Fibroblast of skin of scalp (primary cell): ENCODE results near the gene ZNF536.
"Not testable (repeated sequence)": the region's sequence is repeated elsewhere in the genome, so short reads cannot be mapped to it uniquely, and the experiment has no call there.

Experiments
- DNase-seq: peaks from one replicate; pipeline ENCODE4 v3.0.0-alpha.2; 2013

Gene ZNF536

DNA sequence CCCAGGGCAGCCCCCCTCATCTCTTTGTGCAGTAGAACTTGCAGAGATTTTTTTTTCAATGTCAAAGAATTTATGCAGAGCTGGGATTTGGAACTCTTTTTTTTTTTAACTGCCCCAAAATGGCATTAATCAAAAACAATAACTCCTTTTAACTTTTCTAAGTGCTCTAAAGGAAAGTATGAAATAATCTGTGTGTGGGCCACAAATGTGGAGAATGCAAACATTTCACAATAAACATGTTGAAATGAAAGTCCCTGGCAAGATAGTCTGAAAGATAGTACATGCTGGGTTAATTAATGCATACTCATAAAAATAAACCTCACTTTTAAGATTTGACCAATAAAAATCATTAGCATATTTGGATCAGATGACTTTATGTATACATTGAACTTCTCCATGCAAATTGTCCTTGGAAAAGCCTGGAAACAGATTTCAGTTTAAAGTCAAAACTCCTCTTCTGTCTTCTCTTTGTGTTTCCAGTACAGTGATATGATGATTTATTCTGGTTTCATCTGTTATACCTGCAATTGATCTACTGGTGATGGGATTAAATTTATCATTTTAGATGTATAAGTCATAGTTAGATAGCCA is 30.5 kb upstream of the ZNF536 start:
- DNase-seq: peak; percentile 12

DNA sequence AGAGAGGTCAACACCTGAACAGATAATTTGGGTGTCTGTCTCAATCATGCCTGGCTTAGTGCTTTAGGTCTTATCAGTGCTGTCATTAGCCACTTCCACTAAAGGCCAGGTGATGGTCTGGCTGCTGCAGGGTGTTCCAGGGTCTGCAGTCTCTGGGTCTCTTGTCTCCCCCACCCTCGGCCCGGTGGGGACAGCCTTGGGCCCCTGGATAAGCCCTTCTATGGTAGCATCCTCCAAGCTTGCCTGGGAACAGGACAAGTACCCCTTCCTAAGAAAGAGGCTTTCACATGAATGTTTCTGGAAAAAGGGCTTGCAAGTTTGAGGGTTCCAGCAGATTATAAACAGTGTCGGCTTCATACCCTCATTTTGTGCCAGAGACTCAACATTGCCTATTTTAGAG is 29.3 kb upstream of the ZNF536 start:
- no peak for DNase-seq

DNA sequence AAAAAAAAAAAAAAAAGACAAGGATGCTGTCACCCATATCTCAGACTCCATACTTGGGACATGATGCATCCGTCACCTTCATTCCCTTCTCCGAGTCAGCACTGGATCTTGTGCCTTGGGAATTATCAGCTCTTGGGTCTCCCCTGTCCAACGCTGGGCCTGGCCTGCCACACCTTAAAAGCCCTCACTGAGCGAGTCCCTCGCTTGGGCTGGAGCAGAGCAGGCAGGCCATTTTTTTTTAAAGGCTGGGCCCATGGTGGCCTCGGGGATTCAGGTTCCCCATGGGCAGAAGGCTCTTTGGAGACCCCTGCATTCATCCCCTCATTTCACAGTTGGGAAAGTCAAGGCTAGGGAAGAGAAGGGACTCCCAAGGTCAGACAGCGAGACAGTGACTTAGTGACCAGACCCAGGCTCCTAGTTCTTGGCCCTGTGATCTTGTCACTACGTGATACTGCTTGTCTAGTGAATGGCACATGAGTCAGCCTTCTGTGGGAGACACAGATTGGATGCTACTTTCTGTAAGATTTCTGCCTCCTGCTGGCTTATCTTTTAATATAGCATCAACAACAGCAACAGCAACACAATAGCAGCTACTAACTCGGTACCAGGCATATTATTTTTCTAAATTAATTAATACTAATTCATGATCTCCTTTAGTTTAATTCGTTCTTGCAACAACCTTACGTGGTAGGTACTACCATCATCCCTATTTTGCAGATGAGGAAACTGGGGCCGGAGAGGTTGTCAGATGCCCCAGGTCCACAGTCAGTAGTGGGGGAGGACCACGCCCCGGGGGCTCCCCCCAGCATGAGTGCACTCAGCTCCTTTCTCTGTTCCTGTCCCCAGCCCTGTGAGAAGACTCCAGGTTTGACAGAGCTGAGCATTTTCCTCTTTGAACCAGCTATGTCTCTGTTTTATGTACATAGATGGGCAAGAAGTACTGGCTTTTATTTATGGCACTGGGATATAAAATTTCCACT is 27.4 kb upstream of the ZNF536 start:
- peak; percentile 7 for DNase-seq

DNA sequence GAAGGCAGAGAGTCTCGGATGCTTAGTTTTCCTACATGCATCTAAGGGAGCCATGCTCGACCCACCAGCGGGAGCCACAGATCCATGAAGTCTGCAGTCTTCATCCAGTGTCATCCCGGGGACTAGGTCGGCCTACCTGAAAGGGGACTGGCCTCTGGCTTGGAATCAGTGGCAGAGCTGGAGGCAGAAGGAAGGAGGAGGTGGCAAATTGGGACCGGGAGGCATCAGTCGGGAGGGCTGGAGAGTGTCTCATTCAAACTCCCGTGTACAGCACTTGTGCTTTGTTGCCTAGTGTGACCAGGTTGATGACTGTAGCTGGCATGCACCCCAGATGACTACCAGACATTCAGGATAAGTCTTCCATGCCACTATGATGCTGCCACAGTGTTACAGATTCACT is 26.5 kb upstream of the ZNF536 start:
- DNase-seq: no peak

DNA sequence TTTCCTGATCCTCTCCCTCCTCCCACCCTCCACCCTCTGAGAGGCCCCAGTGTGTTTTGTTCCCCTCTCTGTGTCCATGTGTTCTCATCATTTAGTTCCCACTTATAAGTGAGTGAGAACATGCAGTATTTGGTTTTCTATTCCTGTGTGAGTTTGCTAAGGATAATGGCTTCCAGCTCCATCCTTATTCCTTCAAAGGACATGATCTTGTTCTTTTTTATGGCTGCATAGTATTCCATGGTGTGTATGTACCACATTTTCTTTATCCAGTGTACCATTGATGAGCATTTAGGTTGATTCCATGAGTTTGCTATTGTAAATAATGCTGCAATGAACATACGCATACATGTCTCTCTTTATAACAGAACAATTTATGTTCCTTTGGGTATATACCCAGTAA is 25.7 kb upstream of the ZNF536 start:
- DNase-seq: not testable (repeated sequence)

DNA sequence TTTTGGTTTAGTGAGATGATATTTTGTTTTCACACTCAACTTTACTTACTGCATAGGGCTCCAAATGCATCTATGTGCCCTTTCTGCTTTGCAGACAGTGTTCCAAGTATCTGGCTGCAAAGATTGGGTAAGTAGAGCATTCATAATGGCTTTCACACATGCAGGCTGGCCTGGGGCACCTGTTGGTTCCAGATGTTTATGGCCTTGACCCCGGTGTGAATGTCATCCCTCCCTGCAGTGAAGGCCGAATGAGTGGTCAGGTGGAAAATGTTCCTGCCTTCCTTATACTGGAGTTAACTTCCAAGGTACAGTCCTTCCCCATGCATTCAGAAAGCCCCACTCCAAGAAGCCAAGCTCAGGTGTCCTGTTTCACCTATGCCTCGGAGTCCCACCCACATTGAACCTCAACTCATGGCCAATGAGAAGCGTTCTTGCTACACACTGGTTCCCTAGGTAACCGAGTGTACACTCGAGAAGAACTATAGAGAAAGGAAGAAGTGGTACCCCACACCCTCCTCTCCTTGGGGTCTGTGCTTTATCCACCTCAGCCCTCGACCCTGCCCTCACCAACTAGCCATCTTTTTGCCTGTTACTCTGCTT is 23.0 kb upstream of the ZNF536 start:
- no peak for DNase-seq

DNA sequence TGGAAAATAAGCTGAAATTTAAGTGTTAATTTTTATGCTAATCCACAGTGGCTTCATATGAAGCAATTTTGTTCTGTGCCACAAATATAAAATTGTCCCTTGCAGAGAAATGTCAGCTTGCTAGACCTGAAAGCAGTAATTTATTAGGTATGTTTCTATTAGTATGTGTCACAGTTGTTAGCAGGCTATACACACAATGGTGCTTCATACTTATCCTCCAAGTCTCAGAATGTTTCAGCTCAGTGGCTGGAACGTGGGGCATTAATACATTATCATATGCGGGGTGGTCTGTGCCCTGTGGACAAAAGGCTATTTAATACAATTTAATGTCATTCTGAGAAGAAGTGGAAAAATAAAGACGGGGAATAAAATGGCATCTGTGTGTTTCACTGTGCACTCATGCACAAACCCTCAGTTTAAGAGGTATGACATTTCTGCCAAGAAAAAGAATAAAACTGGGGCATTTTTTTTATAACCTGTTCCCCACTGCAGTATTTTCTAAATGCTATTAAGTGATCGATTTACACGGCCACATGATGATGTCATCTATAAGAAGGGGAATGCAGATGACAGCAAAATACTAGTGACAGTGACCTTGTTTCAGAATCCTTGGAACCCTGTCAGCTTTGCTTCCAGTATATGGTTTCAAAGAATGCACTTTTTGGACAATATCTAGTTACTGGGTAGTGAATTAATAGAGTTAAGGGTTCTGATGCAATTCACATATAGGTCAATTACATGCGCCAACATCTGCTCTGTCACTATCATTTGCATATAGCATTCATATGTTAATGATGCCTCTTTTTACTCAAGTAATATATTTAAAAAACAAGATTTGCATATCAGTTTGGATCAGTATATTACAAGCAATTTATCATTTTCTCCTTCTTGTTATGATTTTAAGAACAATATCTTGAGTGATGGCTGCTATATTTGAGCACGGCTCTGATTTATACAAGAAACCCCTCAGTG is 21.2 kb upstream of the ZNF536 start:
- DNase-seq: no peak

DNA sequence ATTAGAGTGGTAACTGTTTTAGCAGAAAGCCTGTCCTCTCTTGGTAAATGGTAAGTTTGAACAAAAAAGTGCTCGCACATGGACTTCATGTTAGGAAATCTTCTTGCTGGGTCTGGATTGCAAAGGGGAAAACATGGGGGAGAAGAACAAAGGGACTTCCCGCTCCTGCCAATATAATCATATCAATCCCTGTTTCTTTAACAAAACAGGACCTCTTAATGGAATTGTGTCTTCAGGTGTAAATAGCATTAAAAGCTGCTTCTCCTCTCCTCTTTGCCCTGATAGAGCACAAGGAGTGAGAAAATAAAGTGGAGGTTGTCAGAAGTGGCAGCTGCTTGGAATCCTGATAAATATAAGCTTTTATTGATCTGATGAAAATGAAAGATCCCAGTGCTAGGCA is 20.4 kb upstream of the ZNF536 start:
- DNase-seq: no peak

DNA sequence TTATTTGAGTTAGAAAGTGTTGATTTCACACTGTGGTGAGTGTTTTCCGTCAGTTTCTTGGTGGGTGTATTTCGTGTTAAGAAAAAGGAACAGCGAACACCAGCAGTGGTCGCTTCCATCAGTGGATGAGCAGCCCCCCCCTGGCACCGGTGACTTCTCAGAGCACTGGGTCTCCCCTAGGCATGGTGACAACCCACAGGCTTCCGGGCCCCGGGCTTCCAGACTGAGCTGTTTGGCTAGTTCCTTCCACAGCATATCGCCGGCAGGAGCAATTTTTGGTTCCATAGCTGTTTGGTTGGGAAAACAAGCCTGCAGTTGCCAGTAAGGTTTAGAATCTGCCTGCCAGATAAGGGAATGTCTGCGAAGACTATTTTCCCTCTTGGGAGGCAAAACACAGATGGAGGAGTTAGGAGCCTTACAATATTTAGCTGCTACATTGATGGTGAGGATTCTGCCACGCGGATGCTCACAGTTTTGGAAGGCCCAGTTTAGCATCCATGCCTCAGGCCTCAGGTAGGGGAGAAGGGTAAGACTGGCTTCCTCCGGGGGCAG is 18.7 kb upstream of the ZNF536 start:
- DNase-seq: no peak

DNA sequence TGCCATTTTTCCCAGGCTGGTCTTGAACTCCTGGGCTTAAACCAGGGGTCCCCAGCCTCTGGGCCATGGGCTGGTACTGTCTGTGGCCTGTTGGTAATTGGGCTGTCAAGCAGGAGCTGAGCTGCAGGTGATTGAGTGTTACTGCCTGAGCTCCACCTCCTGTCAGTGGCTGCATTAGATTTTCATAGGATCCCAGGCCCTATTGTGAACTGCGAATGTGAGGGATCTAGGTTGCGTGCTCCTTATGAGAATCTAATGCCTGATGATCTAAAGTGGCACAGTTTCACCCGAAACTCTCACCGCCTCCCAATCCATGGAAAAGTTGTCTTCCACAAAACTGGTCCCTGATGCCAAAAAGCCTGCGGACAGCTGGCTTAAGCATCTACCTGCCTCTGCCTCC is 16.6 kb upstream of the ZNF536 start:
- DNase-seq: no peak

DNA sequence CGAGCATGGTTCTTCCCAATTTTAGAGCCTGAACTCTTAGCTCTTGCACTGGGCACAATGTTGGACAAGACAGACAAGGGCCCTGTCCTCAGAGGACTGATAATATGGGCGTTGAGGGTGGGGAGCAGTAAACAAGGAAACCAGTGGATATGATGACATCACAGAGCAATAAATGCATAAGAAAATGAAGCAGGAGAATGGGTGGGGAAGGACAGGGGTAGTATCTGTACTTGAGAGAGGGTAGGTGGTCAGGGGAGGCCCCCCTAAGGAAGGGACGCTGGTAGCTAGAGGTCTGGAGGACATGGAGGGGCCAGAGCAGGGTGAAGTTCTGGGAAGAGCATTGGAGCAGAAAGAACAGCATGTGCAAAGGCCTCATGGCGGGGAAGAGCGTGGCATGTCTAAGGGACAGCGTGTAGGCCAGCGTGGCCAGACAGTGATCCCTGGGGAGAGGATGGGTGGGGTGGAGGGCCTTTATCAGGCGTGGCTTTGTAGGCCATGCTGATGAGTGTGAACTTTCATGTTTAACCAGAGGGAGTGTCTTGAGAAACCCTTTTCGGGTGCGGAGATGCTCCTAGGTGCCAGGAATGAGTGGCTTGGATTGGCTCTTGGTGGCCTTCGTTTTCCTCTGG is 15.1 kb upstream of the ZNF536 start:
- DNase-seq: no peak

DNA sequence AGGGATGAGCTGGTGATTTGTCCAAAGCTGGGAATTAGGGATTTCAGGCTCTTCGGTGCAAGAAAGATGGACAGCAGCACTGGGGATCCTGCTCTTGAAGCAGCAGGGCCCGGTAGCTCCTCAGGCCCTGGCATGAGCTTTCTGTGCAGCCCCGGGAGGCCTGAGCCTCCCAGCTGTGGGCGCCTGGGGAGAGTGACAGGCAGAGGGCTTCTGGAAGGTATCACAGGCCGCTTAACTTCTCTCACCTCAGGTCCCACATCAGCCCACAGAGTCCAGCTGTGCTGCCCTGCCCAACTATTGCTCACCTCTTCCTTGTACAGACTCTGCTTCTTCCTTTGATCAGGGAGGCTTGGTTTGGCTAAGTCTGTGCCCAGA is 14.6 kb upstream of the ZNF536 start:
- no peak for DNase-seq

DNA sequence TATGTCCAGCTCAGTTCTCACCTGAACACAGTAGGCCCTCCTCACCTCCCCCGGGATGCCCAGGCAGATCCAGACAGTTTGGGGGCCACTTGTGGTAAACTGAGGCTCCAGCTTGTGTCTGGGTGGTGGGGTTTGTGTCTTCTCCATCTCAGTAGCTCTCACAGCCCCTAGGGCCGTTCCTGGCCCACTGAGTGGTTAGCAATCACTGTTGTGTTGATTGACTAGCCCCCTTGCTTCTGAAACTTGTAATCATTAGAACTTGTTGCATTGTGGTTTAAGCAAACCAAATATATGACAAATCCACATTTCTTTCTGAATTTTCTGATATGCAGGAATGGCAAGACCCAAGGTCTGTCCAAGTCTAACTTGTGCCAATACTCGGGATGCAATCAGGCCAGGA is 13.9 kb upstream of the ZNF536 start:
- no peak for DNase-seq

DNA sequence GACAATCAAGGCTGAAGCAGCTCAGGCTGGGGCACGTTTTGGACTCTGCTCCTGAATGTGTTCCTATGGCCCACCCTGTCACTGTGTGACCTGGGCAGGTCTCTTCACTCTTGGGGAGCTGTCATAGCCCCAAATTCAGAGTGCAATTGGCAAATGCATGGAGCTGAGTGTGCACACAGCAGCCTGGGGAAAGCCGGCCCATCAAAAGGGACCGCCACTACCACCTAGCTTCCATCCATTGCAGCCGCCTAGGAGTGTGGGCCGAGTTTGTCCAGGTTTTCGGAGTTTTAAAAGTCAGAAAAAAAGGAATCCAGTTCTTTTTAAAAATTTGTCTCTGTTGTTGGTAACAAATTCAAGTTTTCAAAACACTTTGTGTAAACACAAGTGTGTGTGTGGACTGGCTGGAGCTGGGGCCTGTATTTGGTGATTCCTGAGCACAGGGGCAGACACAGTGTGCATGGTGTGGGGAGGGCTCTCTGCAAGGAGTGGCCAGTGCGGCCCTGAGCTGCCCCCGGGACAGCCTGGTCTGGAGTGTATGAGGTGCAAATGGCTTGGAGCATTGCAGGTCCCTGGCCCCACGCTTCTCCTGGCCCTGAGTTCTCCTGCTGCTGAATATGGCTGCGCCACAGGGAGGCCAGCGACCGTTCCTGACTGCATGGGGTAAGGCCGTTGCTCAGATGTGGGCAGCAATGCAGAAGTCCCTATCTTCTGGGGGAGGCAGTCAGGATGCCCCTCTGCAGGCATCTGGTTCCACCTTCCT is 13.2 kb upstream of the ZNF536 start:
- no peak for DNase-seq

DNA sequence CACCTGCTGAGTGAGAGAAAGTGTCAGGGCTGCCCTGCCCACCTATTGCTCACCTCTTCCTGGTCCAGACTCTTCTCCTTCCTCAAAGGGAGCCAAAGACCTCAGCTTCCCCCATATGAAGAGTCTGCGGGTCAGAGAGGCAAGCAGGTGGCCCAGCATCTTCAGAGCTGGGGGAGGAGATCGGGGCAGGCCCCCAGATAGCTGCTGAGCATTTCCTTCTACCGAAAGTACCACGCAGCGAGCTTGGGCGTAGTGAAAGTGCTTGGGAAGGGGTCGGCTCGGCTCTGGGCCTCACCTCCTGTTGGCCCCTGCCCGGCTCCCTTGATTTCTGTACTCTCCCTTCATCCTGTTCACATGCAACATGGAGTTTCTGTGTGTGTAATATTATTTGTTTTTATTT is 12.2 kb upstream of the ZNF536 start:
- no peak for DNase-seq

DNA sequence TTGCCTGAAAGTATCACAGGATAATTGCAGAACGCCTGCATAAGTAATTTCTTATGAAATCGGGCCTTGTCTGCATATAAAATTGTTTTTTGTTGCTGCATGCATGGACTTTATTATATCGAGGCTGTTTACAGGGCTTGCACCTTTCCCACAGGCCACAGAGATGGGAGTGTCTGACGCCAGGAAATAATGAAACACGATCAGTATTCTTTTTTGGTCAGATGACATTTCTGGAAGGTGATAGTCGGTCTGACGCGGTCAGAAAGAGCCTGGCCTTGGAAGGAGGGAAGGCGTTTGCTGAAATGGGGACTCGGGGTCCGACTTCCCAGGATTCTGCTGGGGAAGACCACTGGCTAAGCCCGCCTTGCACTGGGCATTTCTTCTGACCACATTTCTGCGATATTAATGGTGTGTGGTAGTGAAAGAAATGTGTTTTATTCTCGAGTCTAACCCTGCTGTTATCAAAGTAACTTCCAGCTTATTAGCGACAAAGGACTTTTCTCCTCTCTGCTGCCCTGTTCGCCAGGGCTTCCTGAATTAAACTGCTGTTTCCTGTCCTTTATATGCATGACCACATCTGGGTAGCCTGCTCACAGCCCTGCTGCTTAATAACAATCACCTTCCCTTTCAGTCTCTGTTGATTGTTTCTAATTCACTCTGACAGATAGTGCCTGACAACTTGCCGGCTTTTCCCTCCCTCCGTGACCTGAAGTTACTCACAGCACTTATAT is 11.6 kb upstream of the ZNF536 start:
- DNase-seq: no peak

DNA sequence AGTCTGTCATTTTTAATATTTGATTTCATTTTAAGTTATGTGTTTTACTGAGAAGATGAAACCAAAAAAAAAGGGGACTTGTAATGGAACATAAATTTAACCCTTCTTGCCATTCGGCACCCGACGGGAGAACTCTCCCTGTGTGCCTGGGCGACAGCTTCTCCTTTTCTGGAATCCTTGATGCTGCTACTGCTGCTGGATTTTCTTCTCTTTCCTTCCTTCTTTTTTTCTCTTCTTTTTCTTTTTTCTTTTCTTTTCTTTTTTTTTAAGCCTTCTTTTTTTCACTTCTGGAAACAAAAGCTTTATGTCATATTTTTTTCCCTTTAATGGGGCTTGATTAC is 11.1 kb upstream of the ZNF536 start:
- no peak for DNase-seq

DNA sequence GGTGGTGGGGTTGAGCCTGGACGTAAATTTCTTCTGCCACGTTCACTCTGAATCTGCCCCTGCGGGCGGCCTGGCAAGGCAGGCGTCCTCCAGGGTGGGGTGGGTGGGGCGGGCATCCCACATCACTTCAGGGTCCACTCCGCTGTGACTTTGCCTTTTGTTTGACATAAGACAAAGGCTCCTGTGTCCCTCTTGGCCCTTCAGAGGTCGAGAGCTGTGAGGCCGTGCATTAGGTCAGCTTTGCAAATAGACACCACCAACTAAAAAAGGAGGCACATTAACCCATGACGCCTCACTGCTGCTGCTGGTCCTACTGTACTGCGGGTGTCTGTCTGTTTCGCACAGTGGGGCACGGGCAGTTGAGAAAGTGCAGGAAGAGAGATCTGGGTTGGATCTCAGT is 10.5 kb upstream of the ZNF536 start:
- DNase-seq: no peak

DNA sequence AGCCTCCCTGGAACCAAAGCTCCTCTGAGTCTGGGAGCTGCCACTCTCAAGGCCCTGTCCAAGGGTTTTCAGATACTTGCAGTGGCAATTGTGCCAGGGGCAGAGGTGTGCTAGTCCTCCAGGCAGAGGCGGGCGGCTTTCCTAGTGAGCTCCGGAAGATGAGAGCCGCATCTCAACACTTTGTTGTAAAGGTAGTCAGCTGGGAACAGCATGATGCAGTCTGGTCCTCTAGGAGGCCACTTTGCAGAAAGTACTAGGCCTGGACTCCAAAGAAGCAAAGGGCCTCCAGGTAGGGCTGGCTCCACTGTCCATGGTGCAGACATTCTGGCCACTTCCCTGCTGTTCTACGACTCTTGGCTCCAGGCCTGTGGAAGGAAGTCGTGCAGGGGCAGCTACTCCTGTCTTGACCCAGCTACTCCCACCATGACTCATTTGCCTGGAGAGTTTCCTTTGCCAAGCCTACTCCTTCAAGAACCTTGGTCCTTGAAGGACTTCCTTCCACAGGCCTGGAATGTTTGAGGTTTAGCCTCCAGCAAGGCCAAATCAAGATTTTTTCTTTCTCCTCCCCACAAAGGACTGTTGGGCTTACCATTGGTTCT is 9.9 kb upstream of the ZNF536 start:
- DNase-seq: peak; percentile 72

DNA sequence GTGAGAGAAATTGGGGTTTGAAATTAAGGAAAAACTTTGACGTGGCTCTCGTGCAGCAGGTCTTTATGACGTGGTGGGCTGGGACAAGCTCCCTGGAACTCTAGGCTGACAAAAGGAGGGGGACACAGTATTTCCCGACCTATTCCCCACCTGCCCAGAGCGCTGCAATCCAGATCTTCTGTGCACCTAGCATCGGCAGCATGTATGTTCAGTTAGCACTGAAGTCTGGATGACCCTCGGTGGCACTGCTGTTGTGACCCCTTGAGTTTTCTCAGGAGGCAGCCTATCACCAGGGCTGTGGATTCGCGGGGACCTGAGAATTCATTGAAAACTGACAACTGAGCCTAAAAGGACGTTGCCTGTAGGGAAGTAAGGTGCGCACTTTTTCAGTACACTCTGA is 9.1 kb upstream of the ZNF536 start:
- no peak for DNase-seq
